Hematopoietic multipotent progenitor cell treated with erythropoietin and hydrocortisone succinate and interleukin-3 and kit ligand, for 8 days (in vitro differentiated cells): ENCODE results near the gene APOLD1.
"Not testable (repeated sequence)": the region's sequence is repeated elsewhere in the genome, so short reads cannot be mapped to it uniquely, and the experiment has no call there.

Experiments used
- DNase-seq: peaks from one replicate; pipeline ENCODE4 v3.0.0-alpha.2; 2015

The APOLD1 gene

GRCh38 chr12:12786706-12787601 is 1.5 kb downstream of the APOLD1 start:
- DNase-seq, result peak; percentile 78

- peak; percentile 38 for DNase-seq
Observed at GRCh38 chr12:12788131-12788530, 2.7 kb downstream of the APOLD1 start.

GRCh38 chr12:12788675-12789368 is 3.4 kb downstream of the APOLD1 start:
- DNase-seq, result peak; percentile 91

GRCh38 chr12:12790956-12791355 is 5.5 kb downstream of the APOLD1 start:
- no peak for DNase-seq

- DNase-seq, result no peak
Observed at GRCh38 chr12:12791756-12792369, 6.4 kb downstream of the APOLD1 start.

- DNase-seq, result no peak
Observed at GRCh38 chr12:12792421-12792820, 7.0 kb downstream of the APOLD1 start.

- no peak for DNase-seq
Observed at GRCh38 chr12:12794686-12795085, 9.2 kb downstream of the APOLD1 start.

- no peak for DNase-seq
Observed at GRCh38 chr12:12796171-12796570, 10.7 kb downstream of the APOLD1 start.

GRCh38 chr12:12796928-12797793 is 11.7 kb downstream of the APOLD1 start:
- DNase-seq, result no peak

GRCh38 chr12:12797794-12798152 is 12.3 kb downstream of the APOLD1 start:
- no peak for DNase-seq

GRCh38 chr12:12798480-12798879 is 13.0 kb downstream of the APOLD1 start:
- DNase-seq, result no peak

- DNase-seq, result no peak
Observed at GRCh38 chr12:12799163-12799920, 13.9 kb downstream of the APOLD1 start.

GRCh38 chr12:12800406-12801180 is 15.1 kb downstream of the APOLD1 start:
- no peak for DNase-seq

GRCh38 chr12:12801656-12802055 is 16.2 kb downstream of the APOLD1 start:
- not testable (repeated sequence) for DNase-seq

- peak; percentile 83 for DNase-seq
Observed at GRCh38 chr12:12803186-12803585, 17.7 kb downstream of the APOLD1 start.

- DNase-seq, result no peak
Observed at GRCh38 chr12:12804011-12804410, 18.6 kb downstream of the APOLD1 start.

GRCh38 chr12:12804432-12804886 is 19.0 kb downstream of the APOLD1 start:
- no peak for DNase-seq

- peak; percentile 77 for DNase-seq
Observed at GRCh38 chr12:12806784-12807516, 21.5 kb downstream of the APOLD1 start.

- not testable (repeated sequence) for DNase-seq
Observed at GRCh38 chr12:12807517-12807903, 22.1 kb downstream of the APOLD1 start.

- DNase-seq, result no peak
Observed at GRCh38 chr12:12807970-12808702, 22.7 kb downstream of the APOLD1 start.
